ENCODE results near the gene DPYSL3.

DNA sequence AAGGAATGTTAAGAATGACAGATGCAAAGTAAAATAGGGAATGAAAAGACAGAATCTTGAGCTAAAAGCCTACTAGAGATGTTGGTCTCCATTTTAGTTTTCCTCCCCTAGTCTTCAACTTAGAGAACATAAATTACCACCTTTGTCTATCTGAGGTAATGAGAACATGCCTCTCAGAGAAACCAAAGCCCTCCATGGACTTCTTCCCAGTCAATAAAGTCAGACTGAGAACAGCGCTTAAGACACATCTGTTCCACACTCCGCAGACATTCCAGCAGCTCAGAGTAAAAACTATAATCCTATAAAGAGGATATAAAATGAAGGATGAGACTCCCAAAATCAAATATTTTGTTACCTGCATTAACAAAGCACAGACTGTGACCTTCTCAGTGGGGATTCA, 79.2 kb downstream of the DPYSL3 start:
- no peak for TF ChIP-seq SUZ12 (IDR thresholded peaks at IDR 0.05; ENCODE audit: extremely low read depth, insufficient read depth, insufficient read length)
- TF ChIP-seq ZNF274 (IDR thresholded peaks at IDR 0.05; ENCODE audit: low read depth, low read length) = no peak
- no peak for TF ChIP-seq YY1 (IDR thresholded peaks at IDR 0.05; ENCODE audit: insufficient read depth, insufficient read length)
